ENCODE data around the gene UPK3B.
A peak's percentile ranks its signal among the peaks of the same experiment; 100 is the strongest.
"Not testable (repeated sequence)": the region's sequence is repeated elsewhere in the genome, so short reads cannot be mapped to it uniquely, and the experiment has no call there.

UPK3B gene

GRCh38 chr7:76509931-76510877 lies at the start of gene UPK3B:
Gene UPK3B (plus strand): TSS chr7:76510552. CDS start chr7:76510653, 101 bp downstream.
- DNase-seq (ENCODE audit: low spot score): peak; percentile 49

- not testable (repeated sequence) for DNase-seq (ENCODE audit: low spot score)
Measured at GRCh38 chr7:76460767-76461166, 49.6 kb upstream of the UPK3B start.

GRCh38 chr7:76461464-76462101 lies 48.8 kb upstream of the UPK3B start, which contains the start of gene DTX2:
Gene DTX2 (plus strand): TSS chr7:76461709. CDS start chr7:76480510, 18,801 bp downstream.
- DNase-seq (ENCODE audit: low spot score): not testable (repeated sequence)

- not testable (repeated sequence) for DNase-seq (ENCODE audit: low spot score)
Measured at GRCh38 chr7:76462271-76462882, 48.0 kb upstream of the UPK3B start.

GRCh38 chr7:76464959-76465358 lies 45.4 kb upstream of the UPK3B start:
- not testable (repeated sequence) for DNase-seq (ENCODE audit: low spot score)

- DNase-seq (ENCODE audit: low spot score): not testable (repeated sequence)
Measured at GRCh38 chr7:76465950-76466349, 44.4 kb upstream of the UPK3B start.

- DNase-seq (ENCODE audit: low spot score): peak; percentile 15
Measured at GRCh38 chr7:76467743-76468404, 42.5 kb upstream of the UPK3B start.

GRCh38 chr7:76471556-76472221 lies 38.7 kb upstream of the UPK3B start:
- not testable (repeated sequence) for DNase-seq (ENCODE audit: low spot score)

- DNase-seq (ENCODE audit: low spot score): not testable (repeated sequence)
Measured at GRCh38 chr7:76473097-76473496, 37.3 kb upstream of the UPK3B start.

- DNase-seq (ENCODE audit: low spot score): not testable (repeated sequence)
Measured at GRCh38 chr7:76476280-76476679, 34.1 kb upstream of the UPK3B start.

GRCh38 chr7:76476742-76477474 lies 33.4 kb upstream of the UPK3B start:
- DNase-seq (ENCODE audit: low spot score): not testable (repeated sequence)

- DNase-seq (ENCODE audit: low spot score): not testable (repeated sequence)
Measured at GRCh38 chr7:76479628-76480027, 30.7 kb upstream of the UPK3B start.

GRCh38 chr7:76480403-76481253 lies 29.7 kb upstream of the UPK3B start:
- not testable (repeated sequence) for DNase-seq (ENCODE audit: low spot score)

- not testable (repeated sequence) for DNase-seq (ENCODE audit: low spot score)
Measured at GRCh38 chr7:76482660-76483059, 27.7 kb upstream of the UPK3B start.

- DNase-seq (ENCODE audit: low spot score): not testable (repeated sequence)
Measured at GRCh38 chr7:76483081-76483480, 27.3 kb upstream of the UPK3B start.

GRCh38 chr7:76484456-76484855 lies 25.9 kb upstream of the UPK3B start:
- not testable (repeated sequence) for DNase-seq (ENCODE audit: low spot score)

- DNase-seq (ENCODE audit: low spot score): not testable (repeated sequence)
Measured at GRCh38 chr7:76485822-76486610, 24.3 kb upstream of the UPK3B start.

GRCh38 chr7:76486618-76487017 lies 23.7 kb upstream of the UPK3B start:
- not testable (repeated sequence) for DNase-seq (ENCODE audit: low spot score)

GRCh38 chr7:76487969-76488368 lies 22.4 kb upstream of the UPK3B start:
- not testable (repeated sequence) for DNase-seq (ENCODE audit: low spot score)

Measured in D341Med (cell line).